ENCODE data around the gene SORCS3. TPM values are rescaled to one million over a fixed set of nuclear protein-coding genes. Genes with fewer than 3 reads are reported as not detected.

SORCS3 gene
- total and polyA plus RNA-seq, 9 of the 15 experiments (the other 6 are each of a cell fraction or from before 2014, with no cell fraction given) = not detected

DNA sequence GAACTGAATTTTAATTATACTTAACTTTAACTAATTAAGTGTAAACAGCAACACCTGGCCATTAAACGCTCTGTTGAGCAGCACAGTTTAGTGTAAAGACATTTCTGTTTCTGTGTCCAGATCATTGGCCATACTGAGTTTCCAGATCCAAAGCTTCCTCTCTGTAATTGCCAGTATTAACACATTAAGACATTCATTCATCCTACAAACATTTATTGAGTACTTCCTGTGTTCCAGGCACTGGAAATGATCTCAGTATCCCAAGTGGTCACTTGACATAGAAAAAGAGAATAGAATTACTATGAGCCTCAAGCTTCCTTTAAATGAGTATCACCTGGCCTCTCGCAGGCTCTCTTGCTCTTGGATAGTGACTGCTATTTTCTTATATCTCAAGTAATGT, 618.1 kb downstream of the SORCS3 start (continued):
- TF ChIP-seq, protein P1, sequence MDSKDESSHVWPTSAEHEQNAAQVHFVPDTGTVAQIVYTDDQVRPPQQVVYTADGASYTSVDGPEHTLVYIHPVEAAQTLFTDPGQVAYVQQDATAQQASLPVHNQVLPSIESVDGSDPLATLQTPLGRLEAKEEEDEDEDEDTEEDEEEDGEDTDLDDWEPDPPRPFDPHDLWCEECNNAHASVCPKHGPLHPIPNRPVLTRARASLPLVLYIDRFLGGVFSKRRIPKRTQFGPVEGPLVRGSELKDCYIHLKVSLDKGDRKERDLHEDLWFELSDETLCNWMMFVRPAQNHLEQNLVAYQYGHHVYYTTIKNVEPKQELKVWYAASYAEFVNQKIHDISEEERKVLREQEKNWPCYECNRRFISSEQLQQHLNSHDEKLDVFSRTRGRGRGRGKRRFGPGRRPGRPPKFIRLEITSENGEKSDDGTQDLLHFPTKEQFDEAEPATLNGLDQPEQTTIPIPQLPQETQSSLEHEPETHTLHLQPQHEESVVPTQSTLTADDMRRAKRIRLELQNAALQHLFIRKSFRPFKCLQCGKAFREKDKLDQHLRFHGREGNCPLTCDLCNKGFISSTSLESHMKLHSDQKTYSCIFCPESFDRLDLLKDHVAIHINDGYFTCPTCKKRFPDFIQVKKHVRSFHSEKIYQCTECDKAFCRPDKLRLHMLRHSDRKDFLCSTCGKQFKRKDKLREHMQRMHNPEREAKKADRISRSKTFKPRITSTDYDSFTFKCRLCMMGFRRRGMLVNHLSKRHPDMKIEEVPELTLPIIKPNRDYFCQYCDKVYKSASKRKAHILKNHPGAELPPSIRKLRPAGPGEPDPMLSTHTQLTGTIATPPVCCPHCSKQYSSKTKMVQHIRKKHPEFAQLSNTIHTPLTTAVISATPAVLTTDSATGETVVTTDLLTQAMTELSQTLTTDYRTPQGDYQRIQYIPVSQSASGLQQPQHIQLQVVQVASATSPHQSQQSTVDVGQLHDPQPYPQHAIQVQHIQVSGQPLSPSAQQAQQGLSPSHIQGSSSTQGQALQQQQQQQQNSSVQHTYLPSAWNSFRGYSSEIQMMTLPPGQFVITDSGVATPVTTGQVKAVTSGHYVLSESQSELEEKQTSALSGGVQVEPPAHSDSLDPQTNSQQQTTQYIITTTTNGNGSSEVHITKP (IDR thresholded peaks at IDR 0.05; ENCODE audit: partially characterized antibody) = no peak
- no peak for TF ChIP-seq ASH1L (IDR thresholded peaks at IDR 0.05; ENCODE audit: borderline replicate concordance, low read depth, partially characterized antibody)

- BruUV-seq (replicated peaks) = no TSS peak
- CTCF ChIA-PET (ENCODE audit: low intra/inter-chr PET ratio) = no interaction called here
- Histone ChIP-seq H3K27ac (ENCODE audit: extremely low read depth, low read depth, low read length) (no peak overlapping the region), H3K27me3 (ENCODE audit: control insufficient read depth in 2 of 2, insufficient read depth in 2 of 2, low read length in 2 of 2) (no peaks in the 10 kb centered on the region), H3K9ac (ENCODE audit: insufficient read depth in 1 of 2, low read depth in 2 of 2, low read length in 2 of 2) (no peak overlapping the region), H4K20me1 (replicated peaks; ENCODE audit: control insufficient read depth, insufficient read depth, low read length) (no peaks in the 10 kb centered on the region), H3K4me1 (replicated peaks in 1 of 2; ENCODE audit: control insufficient read depth in 2 of 2, insufficient read depth in 2 of 2, low read length in 2 of 2) (no peaks in the 10 kb centered on the region), H3K4me3 (no peak overlapping the region), H3K79me2 (ENCODE audit: control insufficient read depth, insufficient read depth, low read length) (no peaks in the 10 kb centered on the region), H2AFZ (ENCODE audit: low read depth, low read length) (no peak overlapping the region), H3K36me3 (ENCODE audit: control insufficient read depth, insufficient read depth, low read length) (no peaks in the 10 kb centered on the region), H3K9me1 (ENCODE audit: control insufficient read depth, insufficient read depth, low read length) (no peaks in the 10 kb centered on the region), H3K4me2 (ENCODE audit: insufficient read depth, low read length) (no peak overlapping the region), H3K9me3 (replicated peaks; ENCODE audit: control insufficient read depth, insufficient read depth, low read depth, low read length) (no peaks in the 10 kb centered on the region)
- FAIRE-seq = no peak
- intact Hi-C loops (cut with micrococcal nuclease) (no loop called here), in situ Hi-C loops (cut with MboI) (no loop called here)
- POLR2A ChIA-PET = no interaction called here
- no peak for ATAC-seq
- 0% methylated on average over 2 of the region's 2 CpGs for WGBS (ENCODE audit: insufficient coverage, low coverage, missing lambda C conversion rate)
- TF ChIP-seq EWSR1 (IDR thresholded peaks at IDR 0.05; ENCODE audit: borderline replicate concordance, low read depth, partially characterized antibody) (no peak), ZNF274 (IDR thresholded peaks at IDR 0.05; ENCODE audit: borderline replicate concordance, low read depth, low read length) (no peak), BCL6 (CRISPR knock-in tag; IDR thresholded peaks at IDR 0.05) (no peak), SNRNP70 (optimal IDR thresholded peaks at IDR 0.05; ENCODE audit: low read depth, low read length) (no peak), ZNF436 (CRISPR knock-in tag; IDR thresholded peaks at IDR 0.05) (no peak), NCOA1 (IDR thresholded peaks at IDR 0.05; ENCODE audit: low read depth) (no peak), CCNT2 (IDR thresholded peaks at IDR 0.05; ENCODE audit: borderline replicate concordance, extremely low read depth, insufficient read length, low read depth, low read length) (no peak)
- TF ChIP-seq, protein P2, sequence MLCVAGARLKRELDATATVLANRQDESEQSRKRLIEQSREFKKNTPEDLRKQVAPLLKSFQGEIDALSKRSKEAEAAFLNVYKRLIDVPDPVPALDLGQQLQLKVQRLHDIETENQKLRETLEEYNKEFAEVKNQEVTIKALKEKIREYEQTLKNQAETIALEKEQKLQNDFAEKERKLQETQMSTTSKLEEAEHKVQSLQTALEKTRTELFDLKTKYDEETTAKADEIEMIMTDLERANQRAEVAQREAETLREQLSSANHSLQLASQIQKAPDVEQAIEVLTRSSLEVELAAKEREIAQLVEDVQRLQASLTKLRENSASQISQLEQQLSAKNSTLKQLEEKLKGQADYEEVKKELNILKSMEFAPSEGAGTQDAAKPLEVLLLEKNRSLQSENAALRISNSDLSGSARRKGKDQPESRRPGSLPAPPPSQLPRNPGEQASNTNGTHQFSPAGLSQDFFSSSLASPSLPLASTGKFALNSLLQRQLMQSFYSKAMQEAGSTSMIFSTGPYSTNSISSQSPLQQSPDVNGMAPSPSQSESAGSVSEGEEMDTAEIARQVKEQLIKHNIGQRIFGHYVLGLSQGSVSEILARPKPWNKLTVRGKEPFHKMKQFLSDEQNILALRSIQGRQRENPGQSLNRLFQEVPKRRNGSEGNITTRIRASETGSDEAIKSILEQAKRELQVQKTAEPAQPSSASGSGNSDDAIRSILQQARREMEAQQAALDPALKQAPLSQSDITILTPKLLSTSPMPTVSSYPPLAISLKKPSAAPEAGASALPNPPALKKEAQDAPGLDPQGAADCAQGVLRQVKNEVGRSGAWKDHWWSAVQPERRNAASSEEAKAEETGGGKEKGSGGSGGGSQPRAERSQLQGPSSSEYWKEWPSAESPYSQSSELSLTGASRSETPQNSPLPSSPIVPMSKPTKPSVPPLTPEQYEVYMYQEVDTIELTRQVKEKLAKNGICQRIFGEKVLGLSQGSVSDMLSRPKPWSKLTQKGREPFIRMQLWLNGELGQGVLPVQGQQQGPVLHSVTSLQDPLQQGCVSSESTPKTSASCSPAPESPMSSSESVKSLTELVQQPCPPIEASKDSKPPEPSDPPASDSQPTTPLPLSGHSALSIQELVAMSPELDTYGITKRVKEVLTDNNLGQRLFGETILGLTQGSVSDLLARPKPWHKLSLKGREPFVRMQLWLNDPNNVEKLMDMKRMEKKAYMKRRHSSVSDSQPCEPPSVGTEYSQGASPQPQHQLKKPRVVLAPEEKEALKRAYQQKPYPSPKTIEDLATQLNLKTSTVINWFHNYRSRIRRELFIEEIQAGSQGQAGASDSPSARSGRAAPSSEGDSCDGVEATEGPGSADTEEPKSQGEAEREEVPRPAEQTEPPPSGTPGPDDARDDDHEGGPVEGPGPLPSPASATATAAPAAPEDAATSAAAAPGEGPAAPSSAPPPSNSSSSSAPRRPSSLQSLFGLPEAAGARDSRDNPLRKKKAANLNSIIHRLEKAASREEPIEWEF (CRISPR knock-in tag; IDR thresholded peaks at IDR 0.05) = no peak
- DNase-seq (ENCODE audit: extremely low read depth in 1 of 4, low spot score in 3 of 4) = no peak
These were observed 621.6 kb downstream of the SORCS3 start for GRCh38 chr10:105262666-105263065.

Measured in K562 (cell line).